ENCODE results near the gene ACTR10. TPM values are rescaled to one million over a fixed set of nuclear protein-coding genes. Genes with fewer than 3 reads are reported as not detected.

Gene ACTR10
- total RNA-seq, 1 donor from 2014 or later, result 42.2 TPM

GRCh38 chr14:58160561-58160960, 39.4 kb upstream of the ACTR10 start:
- no peak overlapping the region for H3K27ac ChIP-seq
- no peaks in the 10 kb centered on the region for H3K27me3 ChIP-seq
- TF ChIP-seq POLR2A (IDR thresholded peaks at IDR 0.05), result no peak
- no peak for TF ChIP-seq CTCF (IDR thresholded peaks at IDR 0.05)
- TF ChIP-seq POLR2AphosphoS5 (IDR thresholded peaks at IDR 0.05; ENCODE audit: insufficient read depth in 1 of 2, low read depth in 1 of 2), result no peak
- no peaks in the 10 kb centered on the region for H3K4me1 ChIP-seq
- intact Hi-C loops (cut with DNase I), result no loop called here
- H3K9me3 ChIP-seq, result no peaks in the 10 kb centered on the region
- H3K36me3 ChIP-seq, result no peaks in the 10 kb centered on the region
- H3K4me3 ChIP-seq, result no peak overlapping the region
- no peak for DNase-seq (ENCODE audit: extremely low spot score in 2 of 2)

DNA sequence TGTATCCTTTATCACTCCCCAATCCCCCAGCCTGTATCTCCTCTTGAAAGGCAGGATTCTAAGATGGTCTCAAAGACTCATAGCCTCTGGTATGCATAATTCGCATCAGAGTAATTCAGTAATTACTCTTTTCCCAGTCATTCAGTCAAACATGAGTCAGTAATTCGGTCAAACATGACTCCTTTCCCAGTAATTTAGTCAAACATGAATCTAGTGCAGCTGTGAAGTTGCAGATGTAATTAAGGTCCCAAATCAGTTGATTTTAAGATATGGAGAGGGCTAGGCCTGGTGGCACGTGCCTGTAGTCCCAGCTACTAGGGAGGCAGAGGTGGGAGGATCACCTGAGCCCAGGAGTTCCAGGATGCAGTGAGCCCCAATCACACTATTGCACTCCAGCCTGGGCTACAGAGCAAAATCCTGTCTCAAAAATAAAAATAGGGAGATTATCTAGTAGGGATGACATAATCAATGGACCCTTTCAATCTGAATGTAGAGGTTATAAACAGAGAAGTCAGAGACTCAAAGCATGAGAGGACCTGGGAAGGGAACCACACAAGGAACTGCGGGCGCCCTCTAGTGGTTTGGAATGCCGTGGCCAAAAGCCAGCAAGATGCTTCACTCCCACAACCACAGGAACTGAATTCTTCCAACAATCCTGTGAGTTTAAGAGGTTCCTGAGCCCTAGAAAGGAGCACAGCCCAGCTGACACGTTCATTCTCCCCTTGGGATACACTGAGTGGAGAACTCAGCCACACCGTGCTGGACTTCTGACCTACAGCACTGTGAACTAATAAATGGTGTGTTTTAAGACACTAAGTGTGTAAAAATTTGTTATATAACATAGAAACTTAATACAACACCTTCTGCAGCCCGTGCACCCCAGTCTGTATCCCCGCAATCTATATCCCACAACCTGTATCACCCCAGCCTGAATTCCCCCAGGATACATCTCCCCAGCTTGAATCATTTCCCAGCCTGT, 33.7 kb upstream of the ACTR10 start:
- H3K27me3 ChIP-seq, result no peaks in the 10 kb centered on the region
- TF ChIP-seq POLR2AphosphoS5 (IDR thresholded peaks at IDR 0.05; ENCODE audit: insufficient read depth in 1 of 2, low read depth in 1 of 2) (no peak), CTCF (IDR thresholded peaks at IDR 0.05) (peak; percentile 29 to 66 (median 63)), POLR2A (IDR thresholded peaks at IDR 0.05) (no peak)
- DNase-seq (ENCODE audit: extremely low spot score in 2 of 2), result no peak
- no peaks in the 10 kb centered on the region for H3K9me3 ChIP-seq
- intact Hi-C loops (cut with DNase I), result loop anchor here (2.0 kb wide), 1 partner anchor 59 kb away; no protein-coding TSS in a partner anchor
- no peaks in the 10 kb centered on the region for H3K4me1 ChIP-seq
- H3K4me3 ChIP-seq, result no peak overlapping the region
- no peak overlapping the region for H3K27ac ChIP-seq
- no peaks in the 10 kb centered on the region for H3K36me3 ChIP-seq

GRCh38 chr14:58167057-58167456, 32.9 kb upstream of the ACTR10 start:
- H3K36me3 ChIP-seq, result no peaks in the 10 kb centered on the region
- H3K27ac ChIP-seq, result no peak overlapping the region
- TF ChIP-seq POLR2A (IDR thresholded peaks at IDR 0.05) (no peak), CTCF (IDR thresholded peaks at IDR 0.05) (no peak), POLR2AphosphoS5 (IDR thresholded peaks at IDR 0.05; ENCODE audit: insufficient read depth in 1 of 2, low read depth in 1 of 2) (no peak)
- intact Hi-C loops (cut with DNase I), result loop anchor here (2.0 kb wide), 1 partner anchor 60 kb away; no protein-coding TSS in a partner anchor
- no peaks in the 10 kb centered on the region for H3K4me1 ChIP-seq
- H3K27me3 ChIP-seq, result no peaks in the 10 kb centered on the region
- H3K9me3 ChIP-seq, result no peaks in the 10 kb centered on the region
- no peak for DNase-seq (ENCODE audit: extremely low spot score in 2 of 2)
- no peak overlapping the region for H3K4me3 ChIP-seq

GRCh38 chr14:58167891-58168290, 32.1 kb upstream of the ACTR10 start:
- intact Hi-C loops (cut with DNase I), result loop anchor here (2.0 kb wide), 1 partner anchor 61 kb away; no protein-coding TSS in a partner anchor
- H3K27ac ChIP-seq, result no peak overlapping the region

More at GRCh38 chr14:58167891-58168290, 32.1 kb upstream of the ACTR10 start:
- no peaks in the 10 kb centered on the region for H3K36me3 ChIP-seq
- TF ChIP-seq CTCF (IDR thresholded peaks at IDR 0.05) (no peak), POLR2AphosphoS5 (IDR thresholded peaks at IDR 0.05; ENCODE audit: insufficient read depth in 1 of 2, low read depth in 1 of 2) (no peak), POLR2A (IDR thresholded peaks at IDR 0.05) (no peak)
- H3K4me1 ChIP-seq, result no peaks in the 10 kb centered on the region
- no peak overlapping the region for H3K4me3 ChIP-seq
- DNase-seq (ENCODE audit: extremely low spot score in 2 of 2), result no peak
- no peaks in the 10 kb centered on the region for H3K9me3 ChIP-seq
- H3K27me3 ChIP-seq, result no peaks in the 10 kb centered on the region

Data from vagina (tissue), 2 donors.